GM23338 (cell line): ENCODE data around the gene WFDC10A. TPM values are rescaled to one million over a fixed set of nuclear protein-coding genes. Genes with fewer than 3 reads are reported as not detected.
"Not testable (repeated sequence)": the region's sequence is repeated elsewhere in the genome, so short reads cannot be mapped to it uniquely, and the experiment has no call there.

ENCODE experiments used
- ATAC-seq: fragments of 200-7000 bp; cut with Tn5 transposase; 3 replicates; pipeline ENCODE4 v1.9.1; 2020
- DNase-seq: peaks from one replicate; pipeline ENCODE4 v3.0.0-alpha.2; 2015; ENCODE audit warnings: low spot score
- H2AFZ ChIP-seq: fragments of 200-600 bp; sonication (generic); 2 replicates; pipeline ENCODE4 v1.8.0; 2016; ENCODE audit warnings: antibody characterized with exemption, mild to moderate bottlenecking, moderate library complexity
- H3F3A ChIP-seq: fragments of 200-600 bp; sonication (generic); replicated peaks from 2 replicates; pipeline ENCODE4 v1.8.0; 2017; ENCODE audit warnings: antibody characterized with exemption, mixed run types, low read depth
- H3K27ac ChIP-seq: fragments of 200-600 bp; sonication (generic); 2 replicates; pipeline ENCODE4 v1.6.1; 2016; ENCODE audit warnings: low read depth
- H3K27me3 ChIP-seq: fragments of 200-600 bp; sonication (generic); 2 replicates; pipeline ENCODE4 v1.8.0; 2016; ENCODE audit warnings: mild to moderate bottlenecking, mixed run types, moderate library complexity; ENCODE audit not compliant: insufficient read depth
- H3K36me3 ChIP-seq: fragments of 200-600 bp; sonication (generic); 2 replicates; pipeline ENCODE4 v1.8.0; 2016; ENCODE audit warnings: mild to moderate bottlenecking; ENCODE audit not compliant: insufficient read depth
- H3K4me1 ChIP-seq: fragments of 200-600 bp; sonication (generic); 2 replicates; pipeline ENCODE4 v1.8.0; 2016; ENCODE audit warnings: mild to moderate bottlenecking, moderate library complexity; ENCODE audit not compliant: insufficient read depth
- H3K4me2 ChIP-seq: fragments of 200-600 bp; sonication (generic); 2 replicates; pipeline ENCODE4 v1.7.1; 2017; ENCODE audit warnings: mixed run types
- H3K4me3 ChIP-seq: fragments of 200-600 bp; sonication (generic); 2 replicates; pipeline ENCODE4 v1.6.1; 2016; ENCODE audit warnings: mixed run types
- H3K79me2 ChIP-seq: fragments of 200-600 bp; sonication (generic); replicated peaks from 2 replicates; pipeline ENCODE4 v1.8.0; 2017; ENCODE audit warnings: mild to moderate bottlenecking; ENCODE audit not compliant: insufficient read depth
- H3K9me2 ChIP-seq: fragments of 200-600 bp; sonication (generic); 2 replicates; pipeline ENCODE4 v1.8.0; 2017; ENCODE audit not compliant: insufficient read depth
- H4K20me1 ChIP-seq: fragments of 200-600 bp; sonication (generic); replicated peaks from 2 replicates; pipeline ENCODE4 v1.8.0; 2017; ENCODE audit warnings: mild to moderate bottlenecking; ENCODE audit not compliant: insufficient read depth
- H3K27ac Mint-ChIP-seq: 2 replicates; pipeline ENCODE4 v1.8.0; 2020; ENCODE audit warnings: inconsistent platforms, mild to moderate bottlenecking, moderate library complexity, mixed read lengths
- H3K27me3 Mint-ChIP-seq: 3 replicates; pipeline ENCODE4 v1.8.0; 2022; ENCODE audit warnings: low read depth, mild to moderate bottlenecking, moderate library complexity, mixed read lengths, inconsistent platforms; ENCODE audit not compliant: insufficient read depth, poor library complexity
- H3K36me3 Mint-ChIP-seq: 3 replicates; pipeline ENCODE4 v1.8.0; 2021; ENCODE audit warnings: low read depth, mild to moderate bottlenecking, inconsistent platforms, moderate library complexity, mixed read lengths
- H3K4me1 Mint-ChIP-seq: 3 replicates; pipeline ENCODE4 v1.8.0; 2020; ENCODE audit warnings: mild to moderate bottlenecking, inconsistent platforms, mixed read lengths
- H3K4me3 Mint-ChIP-seq: 3 replicates; pipeline ENCODE4 v1.8.0; 2021; ENCODE audit warnings: moderate library complexity, mild to moderate bottlenecking, inconsistent platforms, mixed read lengths
- H3K9me3 Mint-ChIP-seq: 3 replicates; pipeline ENCODE4 v1.8.0; 2020; ENCODE audit warnings: moderate library complexity, mild to moderate bottlenecking, inconsistent platforms, mixed read lengths
- EZH2 ChIP-seq: fragments of 200-600 bp; sonication (generic); IDR thresholded peaks from one replicate; pipeline ENCODE4 v1.8.0; 2017; ENCODE audit warnings: antibody characterized with exemption, mild to moderate bottlenecking, low read depth; ENCODE audit not compliant: unreplicated experiment
- EZH2phosphoT487 ChIP-seq: fragments of 200-600 bp; sonication (generic); IDR thresholded peaks from one replicate; pipeline ENCODE4 v1.8.1; 2018; ENCODE audit warnings: antibody characterized with exemption; ENCODE audit not compliant: unreplicated experiment
- JUNB ChIP-seq: IDR thresholded peaks from one replicate; pipeline ENCODE4 v1.6.1; 2016; ENCODE audit warnings: antibody characterized with exemption; ENCODE audit not compliant: unreplicated experiment
- POLR2AphosphoS5 ChIP-seq: IDR thresholded peaks from 2 replicates; pipeline ENCODE4 v1.6.1; 2016; ENCODE audit warnings: antibody characterized with exemption, low read depth
- ZNF114 ChIP-seq: fragments of 250-450 bp; sonication (Bioruptor Pico); IDR thresholded peaks from 2 replicates; pipeline ENCODE4 v1.5.0; 2020; ENCODE audit warnings: mild to moderate bottlenecking, moderate library complexity
- ZNF331 ChIP-seq: fragments of 250-450 bp; sonication (Bioruptor Pico); IDR thresholded peaks from 2 replicates; pipeline ENCODE4 v1.5.0; 2020; ENCODE audit warnings: low read depth, mild to moderate bottlenecking, moderate library complexity
- polyA plus RNA-seq: library from polyadenylated mRNA; unstranded; fragments of >200 nt; fragmentation: Nextera tagmentation; extraction: Ambion mirVana; gene quantifications from 2 replicates; pipeline ENCODE4 v1.2.1, GENCODE V29; 2016
- total RNA-seq: library from RNA; depleted of rRNA; stranded (reverse); fragments of >200 nt; shearing (Covaris generic); gene quantifications from 2 replicates; pipeline ENCODE4 v1.2.3, GENCODE V29; 2014
- TF ChIP-seq, protein P1 (sequence below): IDR thresholded peaks from one replicate; pipeline ENCODE4 v1.6.1; 2018; ENCODE audit warnings: antibody characterized with exemption; ENCODE audit not compliant: unreplicated experiment
- TF ChIP-seq, protein P2 (sequence below), 2 experiments: fragments of 200-600 bp in 1 of 2; sonication (generic) in 1 of 2; conservative IDR thresholded peaks; 2 replicates each; pipeline versions ENCODE4 v1.5.1 to v1.6.1; 2016 to 2017; ENCODE audit warnings: antibody characterized with exemption in 2 of 2, low read depth in 2 of 2, mild to moderate bottlenecking in 2 of 2, moderate library complexity in 1 of 2
- TF ChIP-seq, protein P3 (sequence below): IDR thresholded peaks from 2 replicates; pipeline ENCODE4 v1.6.1; 2016; ENCODE audit warnings: antibody characterized with exemption

WFDC10A gene
- total and polyA plus RNA-seq, 2 experiments from 2014 or later = not detected

DNA sequence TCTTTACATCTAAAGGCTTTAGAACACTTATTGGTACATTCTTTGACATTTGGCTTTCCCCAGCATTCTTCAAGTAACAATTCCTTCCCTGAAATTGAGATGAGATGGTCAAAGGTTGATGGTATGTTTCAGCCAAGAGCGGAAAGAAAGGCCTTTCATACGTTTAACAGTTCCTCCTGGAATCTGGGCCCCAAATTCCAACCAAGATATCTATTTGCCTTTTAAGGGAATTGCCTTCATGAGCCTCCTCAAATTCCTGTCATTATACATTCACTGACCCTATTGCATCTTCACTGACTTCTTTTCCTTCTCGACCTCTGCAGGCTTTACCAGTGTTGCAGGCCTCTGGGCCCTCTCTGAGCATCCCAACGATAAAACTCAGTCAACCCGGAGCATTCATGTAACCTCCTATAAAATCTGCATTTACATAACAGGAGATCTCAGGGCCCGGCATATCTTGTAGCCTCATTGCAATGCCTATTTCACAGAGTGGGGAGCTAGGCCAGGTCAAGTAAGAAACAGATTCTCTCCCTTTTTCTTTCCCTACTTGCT lies 19.8 kb downstream of the WFDC10A start (continued):
- no peak for TF ChIP-seq EZH2
- TF ChIP-seq, protein P1, sequence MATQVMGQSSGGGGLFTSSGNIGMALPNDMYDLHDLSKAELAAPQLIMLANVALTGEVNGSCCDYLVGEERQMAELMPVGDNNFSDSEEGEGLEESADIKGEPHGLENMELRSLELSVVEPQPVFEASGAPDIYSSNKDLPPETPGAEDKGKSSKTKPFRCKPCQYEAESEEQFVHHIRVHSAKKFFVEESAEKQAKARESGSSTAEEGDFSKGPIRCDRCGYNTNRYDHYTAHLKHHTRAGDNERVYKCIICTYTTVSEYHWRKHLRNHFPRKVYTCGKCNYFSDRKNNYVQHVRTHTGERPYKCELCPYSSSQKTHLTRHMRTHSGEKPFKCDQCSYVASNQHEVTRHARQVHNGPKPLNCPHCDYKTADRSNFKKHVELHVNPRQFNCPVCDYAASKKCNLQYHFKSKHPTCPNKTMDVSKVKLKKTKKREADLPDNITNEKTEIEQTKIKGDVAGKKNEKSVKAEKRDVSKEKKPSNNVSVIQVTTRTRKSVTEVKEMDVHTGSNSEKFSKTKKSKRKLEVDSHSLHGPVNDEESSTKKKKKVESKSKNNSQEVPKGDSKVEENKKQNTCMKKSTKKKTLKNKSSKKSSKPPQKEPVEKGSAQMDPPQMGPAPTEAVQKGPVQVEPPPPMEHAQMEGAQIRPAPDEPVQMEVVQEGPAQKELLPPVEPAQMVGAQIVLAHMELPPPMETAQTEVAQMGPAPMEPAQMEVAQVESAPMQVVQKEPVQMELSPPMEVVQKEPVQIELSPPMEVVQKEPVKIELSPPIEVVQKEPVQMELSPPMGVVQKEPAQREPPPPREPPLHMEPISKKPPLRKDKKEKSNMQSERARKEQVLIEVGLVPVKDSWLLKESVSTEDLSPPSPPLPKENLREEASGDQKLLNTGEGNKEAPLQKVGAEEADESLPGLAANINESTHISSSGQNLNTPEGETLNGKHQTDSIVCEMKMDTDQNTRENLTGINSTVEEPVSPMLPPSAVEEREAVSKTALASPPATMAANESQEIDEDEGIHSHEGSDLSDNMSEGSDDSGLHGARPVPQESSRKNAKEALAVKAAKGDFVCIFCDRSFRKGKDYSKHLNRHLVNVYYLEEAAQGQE = no peak
- TF ChIP-seq EZH2phosphoT487 = no peak
- no peak for TF ChIP-seq JUNB

DNA sequence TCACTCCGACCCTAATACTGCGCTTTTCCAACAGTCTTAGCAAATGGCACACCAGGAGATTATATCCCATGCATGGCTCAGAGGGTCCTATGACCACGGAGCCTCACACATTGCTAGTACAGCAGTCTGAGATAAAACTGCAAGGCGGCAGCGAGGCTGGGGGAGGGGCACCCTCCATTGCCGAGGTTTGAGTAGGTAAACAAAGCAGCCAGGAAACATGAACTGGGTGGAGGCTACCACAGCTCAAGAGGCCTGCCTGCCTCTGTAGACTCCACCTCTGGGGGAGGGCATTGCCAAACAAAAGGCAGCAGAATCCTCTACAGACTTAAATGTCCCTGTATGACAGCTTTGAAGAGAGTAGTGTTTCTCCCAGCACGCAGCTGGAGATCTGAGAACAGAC lies 22.2 kb downstream of the WFDC10A start:
- H3K27me3 Mint-ChIP-seq, H3K36me3 ChIP-seq, H3K4me2 ChIP-seq, H3K4me1 ChIP-seq, H3K27ac ChIP-seq, H4K20me1 ChIP-seq, H3F3A ChIP-seq, ATAC-seq, H3K4me3 ChIP-seq, H3K4me3 Mint-ChIP-seq, DNase-seq, H3K27ac Mint-ChIP-seq, H2AFZ ChIP-seq, H3K4me1 Mint-ChIP-seq, H3K27me3 ChIP-seq, H3K79me2 ChIP-seq: not testable (repeated sequence)
- H3K9me2 ChIP-seq = peaks cover 15% of the 10 kb centered on the region; the same call in 1 of the 2 replicates
- Mint-ChIP-seq H3K36me3 (peaks cover 24% of the 10 kb centered on the region), H3K9me3 (peaks cover 50% of the 10 kb centered on the region)

DNA sequence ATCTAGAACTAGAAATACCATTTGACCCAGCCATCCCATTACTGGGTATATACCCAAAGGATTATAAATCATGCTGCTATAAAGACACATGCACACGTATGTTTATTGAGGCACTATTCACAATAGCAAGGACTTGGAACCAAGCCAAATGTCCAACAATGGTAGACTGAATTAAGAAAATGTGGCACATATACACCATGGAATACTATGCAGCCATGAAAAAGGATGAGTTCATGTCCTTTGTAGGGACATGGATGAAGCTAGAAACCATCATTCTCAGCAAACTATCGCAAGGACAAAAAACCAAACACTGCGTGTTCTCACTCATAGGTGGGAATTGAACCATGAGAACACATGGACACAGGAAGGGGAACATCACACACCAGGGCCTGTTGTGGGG lies 27.5 kb downstream of the WFDC10A start:
- not testable (repeated sequence) for H3K36me3 ChIP-seq, H3K27ac Mint-ChIP-seq, H3K4me1 ChIP-seq, ATAC-seq, H3K36me3 Mint-ChIP-seq, H2AFZ ChIP-seq, H3K9me2 ChIP-seq, DNase-seq, H3F3A ChIP-seq, H3K4me2 ChIP-seq, H3K27me3 Mint-ChIP-seq, H4K20me1 ChIP-seq, H3K79me2 ChIP-seq, H3K27ac ChIP-seq, H3K27me3 ChIP-seq, H3K4me3 ChIP-seq, H3K4me3 Mint-ChIP-seq, H3K4me1 Mint-ChIP-seq
- H3K9me3 Mint-ChIP-seq = peaks cover 25% of the 10 kb centered on the region

DNA sequence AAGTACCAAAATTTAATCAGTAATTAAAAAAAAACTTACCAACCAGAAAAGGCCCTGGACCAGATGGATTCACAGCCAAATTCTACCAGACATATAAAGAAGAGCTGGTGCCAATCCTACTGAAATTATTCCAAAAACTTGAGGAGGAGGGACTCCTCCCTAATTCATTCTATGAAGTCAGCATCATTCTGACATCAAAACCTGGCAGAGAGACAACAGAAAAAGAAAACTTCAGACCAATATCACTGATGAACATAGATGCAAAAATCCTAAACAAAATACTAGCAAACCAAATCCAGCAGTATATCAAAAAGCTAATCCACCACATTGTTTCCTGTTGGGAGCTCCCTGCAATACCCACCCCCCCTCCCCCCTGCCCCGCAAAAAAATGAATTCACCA lies 40.6 kb downstream of the WFDC10A start, which contains the start of gene WFDC11:
Gene WFDC11, minus strand, starts transcription at position 101 of the 400 bp plus-strand sequence. CDS start 19,639 bp downstream, outside the sequence.
- Mint-ChIP-seq H3K27ac (no peak within 1 kb of the TSS), H3K9me3 (peaks cover 2% of the 10 kb centered on the region), H3K4me1 (peaks cover 3% of the 10 kb centered on the region; the same call in 1 of the 3 replicates), H3K4me3 (no peak within 1 kb of the TSS), H3K36me3 (peaks cover 5% of the 10 kb centered on the region; the same call in 2 of the 3 replicates), H3K27me3 (peaks cover 3% of the 10 kb centered on the region)
- Histone ChIP-seq H4K20me1 (no peaks in the 10 kb centered on the region), H3K27me3 (no peaks in the 10 kb centered on the region), H3K4me2 (no peak within 1 kb of the TSS), H3K79me2 (no peaks in the 10 kb centered on the region), H3F3A (no peaks in the 10 kb centered on the region), H3K4me1 (no peaks in the 10 kb centered on the region), H2AFZ (no peak within 1 kb of the TSS), H3K4me3 (no peak within 1 kb of the TSS), H3K36me3 (no peaks in the 10 kb centered on the region), H3K9me2 (peaks cover 12% of the 10 kb centered on the region; the same call in 1 of the 2 replicates), H3K27ac (no peak within 1 kb of the TSS)
- DNase-seq (no peak), ATAC-seq (no peak)
- TF ChIP-seq ZNF114 (CRISPR knock-in tag) = no peak
- TF ChIP-seq, protein P2, sequence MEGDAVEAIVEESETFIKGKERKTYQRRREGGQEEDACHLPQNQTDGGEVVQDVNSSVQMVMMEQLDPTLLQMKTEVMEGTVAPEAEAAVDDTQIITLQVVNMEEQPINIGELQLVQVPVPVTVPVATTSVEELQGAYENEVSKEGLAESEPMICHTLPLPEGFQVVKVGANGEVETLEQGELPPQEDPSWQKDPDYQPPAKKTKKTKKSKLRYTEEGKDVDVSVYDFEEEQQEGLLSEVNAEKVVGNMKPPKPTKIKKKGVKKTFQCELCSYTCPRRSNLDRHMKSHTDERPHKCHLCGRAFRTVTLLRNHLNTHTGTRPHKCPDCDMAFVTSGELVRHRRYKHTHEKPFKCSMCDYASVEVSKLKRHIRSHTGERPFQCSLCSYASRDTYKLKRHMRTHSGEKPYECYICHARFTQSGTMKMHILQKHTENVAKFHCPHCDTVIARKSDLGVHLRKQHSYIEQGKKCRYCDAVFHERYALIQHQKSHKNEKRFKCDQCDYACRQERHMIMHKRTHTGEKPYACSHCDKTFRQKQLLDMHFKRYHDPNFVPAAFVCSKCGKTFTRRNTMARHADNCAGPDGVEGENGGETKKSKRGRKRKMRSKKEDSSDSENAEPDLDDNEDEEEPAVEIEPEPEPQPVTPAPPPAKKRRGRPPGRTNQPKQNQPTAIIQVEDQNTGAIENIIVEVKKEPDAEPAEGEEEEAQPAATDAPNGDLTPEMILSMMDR (conservative IDR thresholded peaks at IDR 0.05; ENCODE audit: low read depth in 2 of 2) = no peak
- TF ChIP-seq POLR2AphosphoS5 = no peak
- TF ChIP-seq, protein P3, sequence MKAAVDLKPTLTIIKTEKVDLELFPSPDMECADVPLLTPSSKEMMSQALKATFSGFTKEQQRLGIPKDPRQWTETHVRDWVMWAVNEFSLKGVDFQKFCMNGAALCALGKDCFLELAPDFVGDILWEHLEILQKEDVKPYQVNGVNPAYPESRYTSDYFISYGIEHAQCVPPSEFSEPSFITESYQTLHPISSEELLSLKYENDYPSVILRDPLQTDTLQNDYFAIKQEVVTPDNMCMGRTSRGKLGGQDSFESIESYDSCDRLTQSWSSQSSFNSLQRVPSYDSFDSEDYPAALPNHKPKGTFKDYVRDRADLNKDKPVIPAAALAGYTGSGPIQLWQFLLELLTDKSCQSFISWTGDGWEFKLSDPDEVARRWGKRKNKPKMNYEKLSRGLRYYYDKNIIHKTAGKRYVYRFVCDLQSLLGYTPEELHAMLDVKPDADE = no peak
- no peak for TF ChIP-seq ZNF331
